HPDE6-E6E7 (cell line): ENCODE measurements around the gene BPGM.

Experiments
- DNase-seq: peaks from one replicate; pipeline ENCODE4 v3.0.0; 2011; ENCODE audit warnings: missing footprints; ENCODE audit errors: extremely low spot score

The BPGM gene

DNA sequence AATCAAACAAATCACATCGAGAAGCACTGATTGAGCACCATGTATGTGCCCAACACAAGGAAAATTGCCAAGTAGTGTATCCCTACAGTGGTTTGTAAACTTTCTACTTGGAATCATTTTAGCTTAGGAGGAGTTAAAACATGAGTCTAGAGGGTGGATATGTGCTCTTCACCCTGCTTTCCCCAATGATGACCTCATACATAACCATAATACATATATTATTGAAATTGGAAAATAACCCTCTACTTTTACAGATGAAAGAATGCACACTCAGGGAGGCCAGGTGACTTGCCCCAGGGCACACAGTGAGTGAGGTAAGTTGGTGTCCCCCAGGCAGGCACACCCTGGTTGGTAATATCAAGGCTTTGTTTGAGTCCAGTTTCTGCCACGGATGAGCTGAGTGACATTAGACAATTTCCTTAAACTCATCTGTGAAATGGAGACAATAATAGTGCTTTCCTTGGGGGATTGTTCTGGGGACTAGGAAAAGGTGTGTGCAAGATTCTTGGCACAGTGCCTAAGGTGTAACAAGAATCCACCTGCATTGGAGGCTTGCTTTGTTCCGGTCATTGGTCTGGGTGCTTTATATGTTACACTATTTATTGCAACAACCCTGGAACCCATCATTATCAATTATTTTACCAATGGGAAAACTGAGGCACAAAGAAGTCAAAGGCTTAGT is 50.7 kb downstream of the BPGM start:
- no peak for DNase-seq

DNA sequence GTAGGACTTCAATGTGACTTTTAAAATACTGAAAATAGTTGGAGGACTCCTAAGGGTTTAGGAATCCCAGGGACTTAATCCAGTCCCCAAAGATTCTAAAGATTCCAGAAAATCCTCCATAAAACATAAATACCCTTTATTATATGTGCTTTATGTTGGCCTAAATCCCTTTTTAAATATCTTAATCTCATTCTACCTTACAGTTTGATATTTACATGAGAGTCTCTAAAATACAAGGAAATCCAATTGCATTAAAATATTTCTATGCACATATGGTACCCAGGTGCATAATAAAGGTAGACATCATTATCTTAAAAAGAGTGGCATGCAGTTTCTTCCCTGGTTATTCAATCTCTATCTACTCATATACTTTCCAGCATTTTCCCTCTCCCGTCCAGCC is 51.8 kb downstream of the BPGM start:
- DNase-seq, result no peak

DNA sequence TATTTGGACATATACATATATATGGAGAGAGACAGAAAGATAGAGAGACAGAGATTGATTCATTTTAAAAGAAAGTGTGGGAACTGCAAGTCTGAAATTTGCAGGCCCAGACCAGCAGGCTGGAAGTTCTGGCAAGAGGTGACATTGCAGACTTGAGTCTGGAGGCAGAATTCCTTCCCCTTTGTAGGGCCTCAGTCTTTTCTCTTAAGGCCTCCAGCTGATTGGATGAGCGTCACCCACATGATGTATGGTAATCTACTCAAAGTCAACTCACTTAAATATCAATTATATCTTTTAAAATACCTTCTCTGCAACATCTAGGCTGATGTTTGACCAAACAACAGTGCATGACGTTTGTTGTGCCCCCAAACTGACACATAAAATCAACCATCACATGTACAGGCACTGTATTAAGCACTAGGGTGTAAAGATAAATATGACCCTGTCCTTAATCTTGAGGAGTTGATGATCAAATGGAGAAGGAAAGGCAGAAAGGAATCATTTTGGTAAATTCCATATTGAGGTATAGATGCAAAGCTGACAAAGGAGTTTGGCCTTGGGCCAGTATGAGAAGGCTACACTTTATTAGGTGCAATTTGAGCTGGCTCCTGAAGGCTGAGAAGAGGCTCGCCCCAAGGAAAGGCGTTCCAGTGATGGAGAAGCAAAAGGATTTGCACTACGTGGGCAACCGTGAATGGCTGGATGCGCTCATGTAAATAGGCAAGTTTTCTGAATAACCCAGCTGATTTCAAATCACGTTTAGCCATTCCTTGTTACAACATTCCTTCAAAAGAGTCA is 52.6 kb downstream of the BPGM start:
- no peak for DNase-seq

DNA sequence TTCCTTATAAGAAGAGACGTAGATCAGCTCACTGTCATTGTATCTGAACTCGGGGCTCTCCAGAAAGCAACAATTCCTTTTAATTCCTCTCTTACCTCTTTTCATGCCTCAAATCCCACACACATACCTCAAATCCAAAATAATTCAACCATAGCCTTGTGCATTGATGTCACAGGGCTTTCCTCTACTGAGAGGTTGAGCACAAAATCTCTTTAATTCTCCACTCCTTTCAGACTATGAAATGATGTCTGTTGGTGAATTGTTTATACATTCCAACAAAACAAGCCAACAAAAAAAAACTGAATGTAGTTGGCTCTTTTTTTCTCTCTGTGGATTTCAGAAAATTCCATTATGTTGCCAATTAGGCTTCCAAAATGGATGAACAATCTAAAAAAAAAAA is 53.2 kb downstream of the BPGM start:
- no peak for DNase-seq

DNA sequence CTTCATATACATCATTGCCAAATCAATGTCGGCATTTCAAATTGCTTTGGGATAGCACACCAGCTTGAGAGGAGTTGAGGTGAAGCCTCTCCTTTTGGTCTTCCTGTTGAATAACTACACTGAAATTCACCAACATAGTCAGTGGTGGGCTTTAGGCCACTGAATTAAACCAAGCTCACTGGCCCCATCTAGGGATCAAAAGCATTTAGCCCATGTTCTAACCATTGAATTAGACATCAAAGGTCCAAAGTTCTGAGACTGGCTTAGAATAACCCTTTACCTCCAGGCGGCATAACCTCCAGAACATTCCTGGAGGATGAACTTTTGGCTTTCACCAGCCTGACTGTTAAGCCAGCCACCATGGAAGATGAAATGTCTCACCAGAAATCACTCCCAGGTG is 54.6 kb downstream of the BPGM start:
- DNase-seq, result no peak

DNA sequence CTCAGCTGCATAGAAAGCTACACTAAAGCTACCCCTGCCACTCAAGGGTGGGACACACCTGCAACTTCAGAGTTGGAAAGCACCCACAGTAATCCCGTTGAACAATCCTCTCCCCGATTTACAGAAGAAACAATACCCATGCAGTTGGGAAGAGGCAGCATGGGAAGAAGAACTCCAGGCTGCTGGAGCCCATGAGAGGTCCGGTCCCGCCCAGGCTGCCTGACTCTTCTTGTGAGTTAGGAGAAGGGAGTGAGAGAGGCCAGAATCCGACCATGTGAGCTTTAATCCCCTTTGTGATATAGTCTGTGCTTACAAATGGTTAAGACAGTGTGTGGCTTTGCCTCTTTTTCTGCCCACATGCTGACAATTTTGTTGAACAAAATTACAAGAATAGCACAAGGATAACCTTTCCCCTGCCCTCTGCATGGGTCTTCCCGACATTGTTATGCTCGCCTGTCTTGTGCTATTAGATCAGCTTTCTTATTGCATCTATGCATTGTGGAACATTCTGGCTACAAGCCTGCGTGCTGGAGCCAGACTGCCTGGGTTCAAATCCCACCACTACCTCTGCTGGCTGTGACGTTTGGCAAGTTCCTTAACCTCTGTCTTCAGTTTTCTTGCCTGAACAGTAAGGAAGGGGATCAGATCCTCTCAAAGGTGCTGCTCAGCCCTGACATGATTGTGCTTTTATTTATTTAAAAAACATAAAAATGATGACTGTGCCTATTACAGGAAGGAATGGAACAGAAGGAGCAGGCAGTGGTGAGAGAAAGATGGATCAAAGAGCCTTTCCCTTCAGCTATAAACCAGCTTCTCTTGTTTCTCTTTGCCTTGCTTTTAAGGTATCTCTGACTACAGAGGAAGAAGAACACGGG is 56.0 kb downstream of the BPGM start:
- DNase-seq, result no peak

DNA sequence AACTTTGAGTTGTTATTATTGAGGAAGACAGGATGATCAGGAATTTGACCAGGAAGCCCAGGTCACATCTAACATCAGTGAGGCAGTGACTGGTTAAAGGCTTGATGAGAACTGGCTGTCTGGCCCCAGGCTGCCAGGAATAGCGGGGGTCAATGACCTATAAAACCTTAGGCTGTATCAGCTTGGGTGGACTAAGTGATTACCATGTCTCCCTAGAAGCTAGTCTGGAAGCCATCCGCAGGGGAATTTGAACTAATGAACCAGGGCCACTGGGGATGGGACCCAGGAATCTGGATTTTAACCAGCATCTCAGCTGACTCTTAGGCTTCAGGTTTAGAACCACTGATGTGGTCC is 56.6 kb downstream of the BPGM start:
- no peak for DNase-seq

DNA sequence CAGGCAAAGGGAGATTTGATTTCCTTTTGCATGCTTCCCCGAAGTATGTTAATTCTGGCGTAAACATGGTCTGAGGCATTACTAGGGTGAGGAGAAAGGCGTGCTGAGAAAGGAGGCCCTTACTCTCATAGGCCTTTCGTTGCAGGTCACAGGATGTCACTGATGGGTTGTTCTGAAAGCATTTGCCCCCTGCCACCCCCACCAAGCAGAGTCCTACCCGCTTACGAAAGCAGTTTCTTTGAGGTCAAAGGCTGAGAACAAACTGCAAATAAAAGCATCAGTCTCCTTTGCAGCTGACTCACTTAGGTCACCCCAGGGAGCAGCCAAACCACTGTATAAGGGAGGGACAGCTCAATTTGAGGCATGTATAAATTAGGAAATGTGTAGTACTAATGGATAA is 57.1 kb downstream of the BPGM start:
- no peak for DNase-seq

DNA sequence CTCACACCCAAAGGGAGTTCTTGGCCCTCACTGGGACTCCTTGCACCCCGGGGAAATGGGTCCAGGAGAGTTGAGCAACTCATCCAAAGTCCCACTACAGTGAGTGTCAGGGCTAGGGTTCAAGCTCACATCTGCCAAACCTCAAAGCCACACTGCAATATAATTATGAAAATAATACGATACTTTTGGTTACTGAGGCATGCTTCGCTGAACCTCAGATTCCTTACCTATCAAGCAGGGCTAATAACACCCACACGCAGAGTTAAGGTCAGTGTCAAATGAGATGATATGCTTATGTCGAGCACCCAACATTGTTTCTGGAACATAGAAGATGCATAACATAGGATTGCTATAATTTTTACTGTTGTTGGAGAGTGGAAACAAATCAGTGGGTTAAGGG is 58.2 kb downstream of the BPGM start:
- DNase-seq, result no peak

DNA sequence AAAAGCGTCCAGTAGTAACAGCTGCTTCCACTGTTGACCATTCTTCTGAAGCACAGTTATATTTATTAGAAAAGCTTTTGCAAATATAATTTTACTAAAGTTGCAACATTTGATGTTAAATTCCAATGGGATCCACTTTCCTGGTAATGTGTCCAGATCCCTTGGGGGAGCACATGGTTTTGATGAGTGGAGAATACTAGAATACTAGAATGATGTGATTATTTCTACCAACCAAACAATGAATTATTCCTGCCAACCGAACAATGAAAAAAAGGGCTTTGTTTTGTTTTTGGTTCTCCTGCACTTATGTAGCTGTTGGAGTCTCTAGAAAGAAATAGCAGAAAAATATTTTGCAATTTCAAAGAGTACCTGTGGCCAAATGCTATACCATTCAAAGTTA is 59.1 kb downstream of the BPGM start:
- no peak for DNase-seq

DNA sequence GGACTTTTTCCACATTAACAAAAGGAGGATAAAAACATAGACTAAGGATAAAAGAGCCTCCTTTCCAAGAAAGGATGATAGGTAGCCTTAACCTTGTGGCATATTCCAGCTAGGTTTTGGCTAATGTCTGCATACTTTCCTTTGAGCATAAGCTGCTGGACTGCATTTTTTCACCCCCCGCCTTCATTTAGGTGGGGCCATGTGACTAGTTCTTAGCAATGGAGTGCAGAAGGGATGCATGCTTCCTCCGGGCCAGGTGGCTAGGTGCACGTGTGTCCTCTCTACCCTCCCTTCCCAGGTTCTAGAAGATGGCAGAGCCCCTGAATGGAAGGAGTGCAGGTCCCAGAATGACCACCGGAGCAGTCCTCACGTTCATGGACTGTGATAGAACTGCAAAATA is 59.8 kb downstream of the BPGM start:
- no peak for DNase-seq

DNA sequence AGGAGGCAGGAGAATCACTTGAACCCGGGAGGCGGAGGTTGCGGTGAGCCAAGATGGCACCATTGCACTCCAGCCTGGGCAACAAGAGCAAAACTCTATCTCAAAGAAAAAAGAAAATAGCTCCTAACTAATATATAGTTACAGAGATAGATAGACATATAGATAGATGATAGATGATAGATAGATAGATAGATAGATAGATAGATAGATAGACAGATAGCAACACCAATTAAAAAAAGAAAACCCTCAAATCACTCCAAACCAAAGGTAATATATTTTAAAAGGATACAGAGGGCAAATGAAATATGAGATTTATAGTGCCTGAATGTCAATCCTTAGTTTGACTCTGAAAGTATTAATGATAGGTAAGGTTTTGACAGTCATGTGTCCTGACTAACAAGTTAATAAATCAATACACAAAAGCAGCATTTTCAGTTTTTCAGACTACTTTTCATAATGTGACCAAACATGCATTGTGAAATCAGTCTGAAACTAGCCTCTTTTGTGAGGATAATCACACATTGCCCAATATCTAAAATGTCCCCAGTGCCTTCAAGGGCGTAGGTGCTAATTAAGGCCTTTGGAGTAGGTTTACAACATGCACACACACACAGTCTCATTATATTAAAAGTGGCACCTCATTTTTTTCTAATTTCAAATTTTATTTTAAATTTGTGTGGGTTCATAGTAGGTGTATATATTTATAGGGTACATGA is 61.2 kb downstream of the BPGM start:
- DNase-seq, result no peak

DNA sequence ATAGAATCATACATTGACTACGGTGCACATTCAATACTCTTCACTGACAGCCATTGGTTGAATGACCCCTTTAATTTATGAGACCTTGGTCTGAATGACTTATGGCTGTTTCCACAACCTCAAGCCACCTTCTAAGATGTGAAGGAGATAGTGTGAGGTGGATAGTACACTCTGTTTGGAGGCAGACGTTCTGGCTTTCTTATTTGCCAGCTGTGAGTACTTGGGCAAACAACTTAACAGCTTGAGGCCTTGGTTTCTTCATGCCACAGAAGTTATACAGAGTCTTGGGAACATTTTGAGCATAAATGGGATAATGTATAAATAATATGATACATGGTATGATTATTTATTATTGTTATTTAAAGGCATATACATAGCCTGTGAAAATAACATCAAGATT is 62.0 kb downstream of the BPGM start:
- DNase-seq, result no peak

DNA sequence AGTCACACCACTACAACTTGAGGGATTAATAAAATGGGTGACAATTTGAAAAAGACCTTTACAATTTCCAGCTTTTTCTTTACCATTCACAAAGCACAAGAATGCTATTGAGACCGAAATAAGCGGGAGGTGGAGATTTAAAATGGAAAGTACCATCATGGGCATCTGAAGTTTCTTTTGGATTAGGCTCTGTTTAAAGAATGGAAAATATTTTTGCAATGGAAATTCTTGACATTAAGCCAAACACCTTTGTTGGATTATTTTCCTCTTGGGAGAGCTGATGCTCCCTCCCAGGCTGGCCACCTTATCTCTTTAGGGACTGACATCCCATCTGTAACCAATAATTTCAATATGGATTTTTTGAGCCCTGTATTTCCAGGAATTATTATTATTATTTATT is 62.5 kb downstream of the BPGM start:
- no peak for DNase-seq

DNA sequence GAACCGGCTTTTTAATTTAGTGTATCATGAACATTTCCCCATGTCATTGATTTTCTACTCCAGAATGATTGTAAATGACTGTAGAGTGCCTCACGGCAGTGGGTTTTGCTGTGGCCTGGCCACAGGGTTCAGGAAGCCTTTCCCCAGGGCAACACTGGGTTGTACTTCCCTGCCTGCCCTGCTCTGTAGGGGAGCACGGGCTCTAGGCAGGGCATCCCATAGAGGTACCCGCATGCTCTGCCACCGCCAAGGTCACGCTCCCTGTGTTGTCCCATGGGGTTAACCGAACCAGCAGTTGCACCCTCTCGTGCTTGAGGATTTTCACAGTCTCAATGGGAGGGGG is 63.8 kb downstream of the BPGM start:
- DNase-seq, result no peak

DNA sequence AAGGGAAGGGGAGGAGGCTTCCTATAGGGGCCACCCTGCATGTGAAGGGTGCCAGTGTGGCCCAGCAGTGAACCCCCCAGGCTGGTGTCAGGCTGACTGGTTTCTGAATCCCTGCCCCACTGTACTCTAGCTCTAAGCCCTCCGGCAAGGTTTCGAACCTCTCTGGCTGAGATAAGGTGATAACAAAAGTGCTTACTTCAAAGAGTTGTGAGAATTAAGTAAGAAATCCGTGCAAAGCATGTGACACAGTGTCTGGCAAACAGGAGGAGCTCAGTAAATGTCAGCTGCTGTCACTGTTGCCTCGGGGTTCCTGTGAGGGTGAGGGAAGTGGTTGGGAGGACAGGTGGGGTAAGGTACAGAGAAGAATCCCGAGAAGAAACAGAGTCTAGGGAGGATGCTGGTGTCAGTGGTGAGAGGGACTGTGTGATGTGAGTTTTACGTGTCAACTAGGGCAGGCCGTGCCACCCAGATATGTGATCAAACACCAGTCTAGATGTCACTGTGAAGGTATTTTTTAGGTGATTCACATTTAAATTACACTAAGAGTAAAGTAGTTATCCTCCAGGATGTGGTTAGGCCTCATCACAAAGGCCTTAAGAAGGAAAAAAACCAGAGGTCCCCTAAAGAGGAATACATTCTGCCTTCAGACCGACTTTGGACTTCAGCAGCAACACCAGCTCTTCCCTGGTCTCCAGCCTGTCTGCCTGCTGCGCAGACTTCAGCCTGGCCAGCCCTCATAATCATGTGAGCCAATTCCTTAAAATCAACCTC is 64.4 kb downstream of the BPGM start:
- no peak for DNase-seq

DNA sequence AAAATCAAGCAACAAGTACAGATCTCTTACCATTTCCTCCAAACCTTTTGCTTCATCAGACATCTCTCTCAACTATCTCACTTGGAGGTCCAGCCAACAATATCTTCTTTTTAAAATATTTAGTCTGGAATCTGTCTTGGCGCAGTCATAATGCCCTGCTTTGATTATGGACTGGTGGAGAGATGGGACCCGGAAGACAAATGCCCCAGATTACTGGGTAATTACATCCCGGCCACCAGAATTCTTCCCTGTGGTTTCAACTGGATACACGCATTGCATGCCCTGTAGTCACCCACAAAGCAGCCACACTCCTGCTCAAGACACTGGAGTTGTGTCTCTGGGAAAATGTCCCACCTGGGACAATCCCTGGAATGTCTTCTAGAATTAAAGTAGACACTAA is 65.5 kb downstream of the BPGM start:
- DNase-seq, result no peak

DNA sequence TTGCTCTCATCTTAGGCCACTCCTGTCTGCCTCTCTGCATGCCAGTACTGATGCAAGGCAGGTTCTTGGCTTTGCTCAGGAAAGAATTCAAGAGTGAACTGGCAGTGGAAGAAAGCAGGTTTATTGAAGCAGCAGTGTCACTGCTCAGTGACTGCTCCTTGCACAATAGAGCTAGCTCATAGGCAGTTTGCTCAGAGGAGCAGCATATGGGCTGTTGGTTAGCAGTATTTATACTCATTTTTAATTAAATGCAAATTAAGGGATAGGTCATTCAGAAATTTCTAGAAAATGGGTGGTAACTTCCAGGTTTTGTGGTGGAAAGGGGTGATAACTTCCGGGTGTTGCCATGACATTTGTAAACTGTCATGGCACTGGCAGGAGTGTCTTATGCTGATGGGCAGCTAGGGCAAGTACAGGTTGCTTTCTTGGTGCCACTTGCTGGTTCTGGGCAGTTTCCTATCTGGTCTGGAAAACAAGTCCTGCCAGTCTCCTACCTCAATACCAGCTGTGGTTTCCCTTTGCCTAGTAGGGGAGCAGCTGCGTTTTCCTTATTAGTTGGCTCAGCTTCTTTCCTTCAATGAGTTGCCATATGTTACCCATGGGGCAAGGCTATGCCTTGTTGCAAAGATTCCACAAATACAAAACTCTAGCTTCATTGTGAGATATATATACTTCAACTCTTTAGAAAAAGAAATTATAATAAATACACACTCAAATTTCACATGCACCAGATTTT is 68.0 kb downstream of the BPGM start:
- no peak for DNase-seq

DNA sequence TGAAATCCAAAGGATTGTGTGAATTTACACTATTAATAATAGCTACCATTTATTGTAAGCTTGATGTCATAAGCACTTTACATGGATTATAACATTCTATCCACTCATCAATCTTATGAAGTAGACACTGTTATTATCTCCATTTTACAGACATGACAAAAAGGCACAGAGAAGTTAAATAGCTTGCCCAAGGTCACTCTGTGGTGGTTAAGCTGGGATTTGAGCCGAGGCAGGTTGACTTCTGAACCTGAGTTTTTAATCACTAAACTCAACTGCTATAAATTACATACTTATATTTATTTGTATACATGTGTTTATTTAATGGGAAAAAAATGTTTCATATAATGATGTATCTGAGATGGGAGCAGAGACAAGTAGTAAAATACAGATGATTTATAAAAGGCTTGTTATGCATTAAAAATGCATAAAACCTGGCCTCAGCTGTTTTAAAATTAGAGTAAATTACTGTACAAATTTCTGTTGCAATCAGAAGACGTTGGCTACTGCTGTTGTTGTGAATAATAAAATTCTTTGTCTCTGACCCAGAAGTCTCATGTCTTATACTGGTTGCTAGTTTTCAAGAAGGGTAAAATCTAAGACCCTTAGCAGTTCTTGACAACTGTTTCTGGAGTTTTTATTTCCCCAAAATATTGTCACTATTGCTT is 71.7 kb downstream of the BPGM start:
- no peak for DNase-seq
